HepG2 (cell line): ENCODE data around the gene PCDHB15. TPM values are rescaled to one million over a fixed set of nuclear protein-coding genes. Genes with fewer than 3 reads are reported as not detected.
A peak's percentile ranks its signal among the peaks of the same experiment; 100 is the strongest.

ENCODE experiments used
- ATAC-seq: fragments of 200-7000 bp; cut with Tn5 transposase; 3 replicates; pipeline ENCODE4 v1.9.1; 2020; ENCODE audit warnings: mild to moderate bottlenecking, moderate library complexity
- Bru-seq: library from RNA; stranded (reverse); fragments of 400-500 nt; gene quantifications from one replicate; lab custom pipeline; 2021; lab: Mats Ljungman, UMichigan
- BruChase-seq, 2 experiments: library from RNA; stranded (reverse); fragments of 400-500 nt; gene quantifications; one replicate each; lab custom pipeline; 2021; lab: Mats Ljungman, UMichigan
- BruUV-seq: library from RNA; stranded (reverse); fragments of 400-500 nt; replicated peaks from 2 replicates; lab custom pipeline; 2021; lab: Mats Ljungman, UMichigan
- CTCF ChIA-PET: fragments of 300-600 bp; formaldehyde crosslinking; extraction: SDS; loops from one replicate; lab custom pipeline; 2021; ENCODE audit warnings: low total read pairs, inconsistent platforms, low intra/inter-chr PET ratio; lab: Yijun Ruan, JAX
- POLR2A ChIA-PET: fragments of 350-600 bp; sonication (Branson Sonifier 250); formaldehyde crosslinking; loops from one replicate; lab custom pipeline; 2020; ENCODE audit warnings: antibody characterized with exemption, inconsistent platforms; lab: Yijun Ruan, JAX
- DNase-seq: peaks from one replicate; pipeline ENCODE4 v3.0.0-alpha.2; 2015; ENCODE audit warnings: low spot score
- FAIRE-seq: peaks from 3 replicates; lab custom pipeline; 2011; peaks lifted over from hg19 to GRCh38; lab: Jason Lieb, UNC
- H2AFZ ChIP-seq: one replicate; pipeline ENCODE4 v1.6.1; 2011; ENCODE audit warnings: low read length, inconsistent platforms
- H3K27ac ChIP-seq: fragments of 300-600 bp; 3 replicates; pipeline ENCODE4 v1.8.0; 2011; ENCODE audit warnings: mixed run types, mild to moderate bottlenecking, mixed read lengths, low read length, inconsistent platforms; ENCODE audit not compliant: insufficient read depth; ENCODE audit errors: extremely low read length
- H3K27me3 ChIP-seq, 2 experiments: fragments of 200-600 bp in 1 of 2; 2 replicates in 1 of 2; 3 replicates in 1 of 2; pipeline versions ENCODE4 v1.6.0 to v1.8.0; 2011; ENCODE audit warnings: low read length in 2 of 2, mild to moderate bottlenecking in 2 of 2, moderate library complexity in 2 of 2, inconsistent platforms in 1 of 2; ENCODE audit not compliant: insufficient read depth in 2 of 2, control insufficient read depth in 1 of 2
- H3K36me3 ChIP-seq, 2 experiments: fragments of 200-600 bp in 1 of 2; replicated peaks in 1 of 2; 2 replicates in 1 of 2; 3 replicates in 1 of 2; pipeline versions ENCODE4 v1.5.1 to v1.8.0; 2011; ENCODE audit warnings: low read length in 2 of 2, inconsistent platforms in 1 of 2; ENCODE audit not compliant: insufficient read depth in 2 of 2, control insufficient read depth in 1 of 2
- H3K4me1 ChIP-seq: 2 replicates; pipeline ENCODE4 v1.5.1; 2012; ENCODE audit warnings: low read length, inconsistent platforms; ENCODE audit not compliant: insufficient read depth
- H3K4me2 ChIP-seq: 2 replicates; pipeline ENCODE4 v1.6.0; 2011; ENCODE audit warnings: low read depth, low read length, inconsistent platforms
- H3K4me3 ChIP-seq, 3 experiments: fragments of 200-600 bp in 1 of 3; sonication (generic), shearing (Covaris generic) in 1 of 3; replicated peaks in 1 of 3; 2 replicates each; pipeline ENCODE4 v1.5.1; 2011 to 2016; ENCODE audit warnings: low read length in 3 of 3, inconsistent platforms in 2 of 3, low read depth in 2 of 3, mild to moderate bottlenecking in 2 of 3, control low read depth in 1 of 3, mixed read lengths in 1 of 3; ENCODE audit not compliant: insufficient read depth in 1 of 3
- H3K79me2 ChIP-seq: one replicate; pipeline ENCODE4 v1.6.1; 2011; ENCODE audit warnings: low read length, inconsistent platforms; ENCODE audit not compliant: insufficient read depth
- H3K9ac ChIP-seq: 2 replicates; pipeline ENCODE4 v1.6.0; 2011; ENCODE audit warnings: mild to moderate bottlenecking, low read depth, low read length, inconsistent platforms; ENCODE audit not compliant: insufficient read depth
- H3K9me3 ChIP-seq: 2 replicates; pipeline ENCODE4 v1.5.1; 2012; ENCODE audit warnings: mild to moderate bottlenecking, low read length
- H4K20me1 ChIP-seq: 2 replicates; pipeline ENCODE4 v1.6.0; 2011; ENCODE audit warnings: inconsistent platforms, mild to moderate bottlenecking, low read length, moderate library complexity; ENCODE audit not compliant: insufficient read depth
- SSRP1 ChIP-seq: IDR thresholded peaks from 2 replicates; pipeline ENCODE4 v1.6.1; 2016; ENCODE audit warnings: control low read depth
- STAG1 ChIP-seq: sonication (generic); formaldehyde crosslinking; IDR thresholded peaks from 2 replicates; pipeline ENCODE4 v1.4.0; 2020; ENCODE audit warnings: missing genetic modification reagents
- WGBS: methylation state at CpG from one replicate; pipeline ENCODE4 v1.1.6; 2017; ENCODE audit warnings: low lambda C conversion rate; 5-methylcytosine and 5-hydroxymethylcytosine counted together
- in situ Hi-C: cut with HindIII; loops from 2 replicates; pipeline ENCODE4 v1.10.0; 2017; ENCODE audit warnings: low pct_unique_long_range_greater_than_20kb; ENCODE audit not compliant: extremely low pct_ligation_motif_present
- intact Hi-C: fragments of 100-400 bp; cut with micrococcal nuclease; formaldehyde crosslinking; loops from one replicate; pipeline ENCODE4 v1.10.0; 2022; ENCODE audit not compliant: unreplicated experiment
- long read RNA-seq, 2 experiments: library from RNA in 1 of 2; library from polyadenylated mRNA in 1 of 2; stranded (forward) in 1 of 2; unstranded in 1 of 2; transcript quantifications; one replicate each; pipeline ENCODE4 v2.0.0, GENCODE V29; 2019 to 2022
- polyA minus RNA-seq, 3 experiments: library from RNA; depleted of rRNA, polyadenylated mRNA; stranded (reverse); fragments of >200 nt; gene quantifications; 2 replicates each; pipeline ENCODE4 v1.2.3, GENCODE V29; 2011; ENCODE audit warnings: low replicate concordance in 1 of 3
- polyA plus RNA-seq, 8 experiments: library from polyadenylated mRNA; depleted of rRNA in 3 of 8; stranded (reverse) in 7 of 8; unstranded in 1 of 8; fragments of >200 nt; fragmentation: Illumina TruSeq in 4 of 8; extraction: Trizol in 4 of 8; gene quantifications; 2 replicates each; pipeline versions ENCODE4 v1.2.1 to v1.2.3, GENCODE V29; 2011 to 2016; ENCODE audit warnings: low read depth in 4 of 8, missing spikeins in 1 of 8, mixed read lengths in 1 of 8; ENCODE audit not compliant: insufficient read depth in 1 of 8
- total RNA-seq, 5 experiments: library from RNA; depleted of rRNA; stranded (reverse); fragments of >200 nt; fragmentation: Illumina TruSeq; extraction: Trizol; gene quantifications; 2 replicates each; pipeline ENCODE4 v1.2.3, GENCODE V29; 2016; ENCODE audit warnings: low read depth in 1 of 5
- TF ChIP-seq, protein P1 (sequence below): sonication (generic); formaldehyde crosslinking; IDR thresholded peaks from 2 replicates; pipeline ENCODE4 v1.5.0; 2020; ENCODE audit warnings: mild to moderate bottlenecking, missing genetic modification reagents, moderate library complexity

Gene PCDHB15
- total RNA-seq (2016; rRNA removed; fragmentation: Illumina TruSeq; extraction: Trizol), result 0.22 and 0.27 TPM in 2 replicates
- total RNA-seq (2016; cell fraction: cytosol; rRNA removed; fragmentation: Illumina TruSeq; extraction: Trizol; ENCODE audit: low read depth), result not detected in 2 replicates
- 0.26 TPM in 1 of 2 replicates, not detected in the other for total RNA-seq (2016; cell fraction: insoluble cytoplasmic fraction; rRNA removed; fragmentation: Illumina TruSeq; extraction: Trizol)
- total RNA-seq (2016; cell fraction: membrane; rRNA removed; fragmentation: Illumina TruSeq; extraction: Trizol), result not detected in 2 replicates
- total RNA-seq (2016; cell fraction: nucleus; rRNA removed; fragmentation: Illumina TruSeq; extraction: Trizol), result 0.44 and 0.47 TPM in 2 replicates
- 0.26 and 0.48 TPM in 2 replicates for polyA plus RNA-seq (2011; rRNA removed)
- 0.16 and 0.38 TPM in 2 replicates for polyA plus RNA-seq (2011; cell fraction: cytosol; rRNA removed)
- polyA plus RNA-seq (2011; cell fraction: nucleus; rRNA removed), result 1.6 and 2.2 TPM in 2 replicates
- 0.51 and 0.54 TPM in 2 replicates for polyA plus RNA-seq (2012)
- polyA plus RNA-seq (2016; cell fraction: cytosol; fragmentation: Illumina TruSeq; extraction: Trizol; ENCODE audit: low read depth), result not detected in 2 replicates
- 0.05 and 0.19 TPM in 2 replicates for polyA plus RNA-seq (2016; cell fraction: insoluble cytoplasmic fraction; fragmentation: Illumina TruSeq; extraction: Trizol; ENCODE audit: low read depth)
- not detected in 2 replicates for polyA plus RNA-seq (2016; cell fraction: membrane; fragmentation: Illumina TruSeq; extraction: Trizol; ENCODE audit: low read depth)
- polyA plus RNA-seq (2016; cell fraction: nucleus; fragmentation: Illumina TruSeq; extraction: Trizol; ENCODE audit: insufficient read depth, low read depth), result 1.1 and 1.2 TPM in 2 replicates
- polyA minus RNA-seq (2011; rRNA and poly(A)+ RNA removed; ENCODE audit: low replicate concordance), result 0.62 TPM in 1 of 2 replicates, not detected in the other
- polyA minus RNA-seq (2011; cell fraction: cytosol; rRNA and poly(A)+ RNA removed), result 0.10 TPM in 1 of 2 replicates, not detected in the other
- polyA minus RNA-seq (2011; cell fraction: nucleus; rRNA and poly(A)+ RNA removed), result 1.7 and 1.9 TPM in 2 replicates
- Bru-seq, nascent RNA, result percentile 30 among the genes with signal in this experiment
- BruChase-seq, experiment 1, labeled RNA remaining after a 6-hour chase, result percentile 44 among the genes with signal in this experiment
- BruChase-seq, experiment 2, labeled RNA remaining after a 2-hour chase, result percentile 38 among the genes with signal in this experiment
- long read RNA-seq, experiment 1, result 0 reads
- long read RNA-seq, experiment 2, full-length matches to known transcripts, result 1 of 1 reads
- long read RNA-seq, experiment 2, partial matches to known transcripts, result 0 of 1 reads
- long read RNA-seq, experiment 2, other reads (novel, unspliced or antisense), result 0 of 1 reads

- H3K9me3 ChIP-seq, result peaks cover 80% of the 10 kb centered on the region
- peak within 1 kb of the TSS; percentile 25 for H2AFZ ChIP-seq
- H3K4me1 ChIP-seq, result no peaks in the 10 kb centered on the region
- H3K9ac ChIP-seq, result peak within 1 kb of the TSS; percentile 29; the same call in 1 of the 2 replicates
- H3K27me3 ChIP-seq, result no peaks in the 10 kb centered on the region; a peak in 1 of 5 replicates
- no peaks in the 10 kb centered on the region for H4K20me1 ChIP-seq
- 16% methylated on average over 12 of the region's 16 CpGs for WGBS
- no peaks in the 10 kb centered on the region for H3K79me2 ChIP-seq
- ChIA-PET CTCF (interaction anchor here (2.2 kb wide), 1 partner anchor 319 kb away, joined by 12 read pairs; no protein-coding TSS in a partner anchor), POLR2A (no interaction called here)
- DNase-seq (peak; percentile 9), FAIRE-seq (no peak), ATAC-seq (peak; percentile 54)
- intact Hi-C loops, result no loop called here
- peak within 1 kb of the TSS; percentile 69 for H3K4me2 ChIP-seq
- no peak within 1 kb of the TSS for H3K27ac ChIP-seq
- no TSS peak for BruUV-seq
- H3K36me3 ChIP-seq, result no peaks in the 10 kb centered on the region
- peak within 1 kb of the TSS; percentile 28 to 58 (median 36) for H3K4me3 ChIP-seq
- TF ChIP-seq STAG1 (CRISPR knock-in tag) (peak; percentile 57), SSRP1 (CRISPR knock-in tag) (no peak)
- TF ChIP-seq, protein P1, sequence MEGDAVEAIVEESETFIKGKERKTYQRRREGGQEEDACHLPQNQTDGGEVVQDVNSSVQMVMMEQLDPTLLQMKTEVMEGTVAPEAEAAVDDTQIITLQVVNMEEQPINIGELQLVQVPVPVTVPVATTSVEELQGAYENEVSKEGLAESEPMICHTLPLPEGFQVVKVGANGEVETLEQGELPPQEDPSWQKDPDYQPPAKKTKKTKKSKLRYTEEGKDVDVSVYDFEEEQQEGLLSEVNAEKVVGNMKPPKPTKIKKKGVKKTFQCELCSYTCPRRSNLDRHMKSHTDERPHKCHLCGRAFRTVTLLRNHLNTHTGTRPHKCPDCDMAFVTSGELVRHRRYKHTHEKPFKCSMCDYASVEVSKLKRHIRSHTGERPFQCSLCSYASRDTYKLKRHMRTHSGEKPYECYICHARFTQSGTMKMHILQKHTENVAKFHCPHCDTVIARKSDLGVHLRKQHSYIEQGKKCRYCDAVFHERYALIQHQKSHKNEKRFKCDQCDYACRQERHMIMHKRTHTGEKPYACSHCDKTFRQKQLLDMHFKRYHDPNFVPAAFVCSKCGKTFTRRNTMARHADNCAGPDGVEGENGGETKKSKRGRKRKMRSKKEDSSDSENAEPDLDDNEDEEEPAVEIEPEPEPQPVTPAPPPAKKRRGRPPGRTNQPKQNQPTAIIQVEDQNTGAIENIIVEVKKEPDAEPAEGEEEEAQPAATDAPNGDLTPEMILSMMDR (CRISPR knock-in tag), result peak; percentile 56
- in situ Hi-C loops, result no loop called here
Observed at GRCh38 chr5:141245250-141245717, at the start of gene PCDHB15. Gene PCDHB15 (plus strand): TSS chr5:141245395. CDS start chr5:141245579, 184 bp downstream.
